ENCODE measurements around the gene MAP10.

DNA sequence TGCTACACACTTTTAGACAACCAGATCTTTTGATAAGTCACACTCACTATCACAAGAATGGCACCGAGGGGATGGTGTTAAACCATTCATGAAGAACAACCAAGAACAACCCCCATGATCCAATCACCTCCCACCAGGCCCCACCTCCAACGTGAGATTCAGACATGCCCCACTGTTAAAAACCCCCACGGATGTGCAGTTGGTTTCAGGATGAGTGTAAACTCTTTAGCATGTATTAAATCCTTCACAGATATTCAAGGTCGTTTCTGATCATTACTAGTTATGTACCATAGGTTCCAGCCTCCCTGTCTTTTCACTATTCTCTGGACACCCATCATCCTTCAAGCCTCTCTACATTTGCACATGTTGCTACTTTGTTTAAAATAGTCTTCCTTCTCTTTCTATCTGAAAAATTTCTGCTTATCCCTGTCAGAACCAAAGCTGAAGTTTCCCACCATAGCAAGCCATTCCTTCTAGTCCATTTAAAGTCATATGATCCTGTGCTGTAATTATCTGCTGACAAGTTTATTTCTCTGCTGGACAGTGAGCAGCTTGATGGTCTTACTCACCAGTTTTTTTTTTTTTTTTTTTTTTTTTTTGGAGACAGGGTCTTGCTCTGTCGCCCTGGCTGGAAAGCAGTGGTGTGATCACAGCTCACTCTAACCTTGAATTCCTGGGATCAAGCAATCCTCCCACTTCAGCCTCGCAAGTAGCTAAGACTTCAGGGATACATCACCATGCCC, 36.8 kb downstream of the MAP10 start:
- TF ChIP-seq, protein P1, sequence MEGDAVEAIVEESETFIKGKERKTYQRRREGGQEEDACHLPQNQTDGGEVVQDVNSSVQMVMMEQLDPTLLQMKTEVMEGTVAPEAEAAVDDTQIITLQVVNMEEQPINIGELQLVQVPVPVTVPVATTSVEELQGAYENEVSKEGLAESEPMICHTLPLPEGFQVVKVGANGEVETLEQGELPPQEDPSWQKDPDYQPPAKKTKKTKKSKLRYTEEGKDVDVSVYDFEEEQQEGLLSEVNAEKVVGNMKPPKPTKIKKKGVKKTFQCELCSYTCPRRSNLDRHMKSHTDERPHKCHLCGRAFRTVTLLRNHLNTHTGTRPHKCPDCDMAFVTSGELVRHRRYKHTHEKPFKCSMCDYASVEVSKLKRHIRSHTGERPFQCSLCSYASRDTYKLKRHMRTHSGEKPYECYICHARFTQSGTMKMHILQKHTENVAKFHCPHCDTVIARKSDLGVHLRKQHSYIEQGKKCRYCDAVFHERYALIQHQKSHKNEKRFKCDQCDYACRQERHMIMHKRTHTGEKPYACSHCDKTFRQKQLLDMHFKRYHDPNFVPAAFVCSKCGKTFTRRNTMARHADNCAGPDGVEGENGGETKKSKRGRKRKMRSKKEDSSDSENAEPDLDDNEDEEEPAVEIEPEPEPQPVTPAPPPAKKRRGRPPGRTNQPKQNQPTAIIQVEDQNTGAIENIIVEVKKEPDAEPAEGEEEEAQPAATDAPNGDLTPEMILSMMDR (IDR thresholded peaks at IDR 0.05; ENCODE audit: low read length), result no peak
- TF ChIP-seq EZH2 (IDR thresholded peaks at IDR 0.05; ENCODE audit: borderline replicate concordance, low read length), result no peak
